GM13977 (cell line): Measurements from ENCODE around the gene SUOX.

ENCODE experiments used
- DNase-seq: peaks from one replicate; pipeline ENCODE4 v3.0.0; 2012; ENCODE audit warnings: low spot score
- CTCF ChIP-seq: IDR thresholded peaks from 2 replicates; pipeline ENCODE4 v1.5.1; 2012; ENCODE audit warnings: mild to moderate bottlenecking, control low read depth; ENCODE audit not compliant: insufficient read depth; ENCODE audit errors: extremely low read depth, missing control alignments
- in situ Hi-C: fragments of 300-500 bp; cut with MboI; formaldehyde crosslinking; loops from one replicate; pipeline ENCODE4 v1.12.0; 2022; ENCODE audit warnings: low sequenced_read_pairs, low pct_unique_long_range_greater_than_20kb, mixed read lengths, inconsistent platforms; ENCODE audit not compliant: unreplicated experiment

The SUOX gene

GRCh38 chr12:55996715-55997534 is at the start of gene SUOX:
SUOX (plus strand) TSS chr12:55997276; CDS start chr12:56002222, 4,946 bp downstream.
- in situ Hi-C loops, result no loop called here
- no peak for TF ChIP-seq CTCF
- peak; percentile 98 for DNase-seq

- no peak for TF ChIP-seq CTCF
- no peak for DNase-seq
- in situ Hi-C loops, result no loop called here
Observed at GRCh38 chr12:55955344-55955743, 41.7 kb upstream of the SUOX start.

DNA sequence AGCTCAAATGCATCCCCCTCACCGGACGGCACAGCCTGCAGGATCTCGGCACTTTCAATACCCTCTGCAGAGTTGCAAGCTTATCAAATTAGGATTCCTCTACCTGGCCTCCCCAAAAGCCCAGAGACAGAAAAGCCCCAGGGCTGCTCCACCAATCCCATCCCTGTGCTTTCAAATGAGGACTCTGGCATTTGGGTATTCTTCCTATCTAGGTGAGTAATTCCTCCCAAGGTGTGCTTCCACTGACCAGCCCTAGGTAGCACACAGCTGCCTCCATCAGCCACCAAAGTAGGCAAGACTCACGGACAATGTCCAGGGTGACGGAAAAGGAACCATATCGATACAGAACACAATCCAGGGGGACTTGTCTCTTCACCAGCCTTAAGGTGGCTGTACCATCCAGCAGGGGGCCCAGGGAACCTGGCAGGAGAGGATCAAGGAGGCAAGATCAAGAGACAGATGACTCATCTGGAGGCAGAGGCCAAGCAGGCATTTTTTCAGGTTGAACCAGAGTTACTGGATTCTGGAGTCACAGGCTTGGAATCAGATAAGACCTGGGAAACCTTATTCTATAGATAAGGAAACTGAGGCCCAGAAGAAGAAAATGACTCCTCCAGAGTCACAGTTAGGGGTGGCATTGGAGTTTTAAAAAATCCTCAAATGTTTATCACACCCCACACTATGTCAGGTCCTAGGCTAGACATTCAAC is 41.1 kb upstream of the SUOX start:
- DNase-seq, result no peak
- peak; percentile 41 for TF ChIP-seq CTCF
- in situ Hi-C loops, result no loop called here

DNA sequence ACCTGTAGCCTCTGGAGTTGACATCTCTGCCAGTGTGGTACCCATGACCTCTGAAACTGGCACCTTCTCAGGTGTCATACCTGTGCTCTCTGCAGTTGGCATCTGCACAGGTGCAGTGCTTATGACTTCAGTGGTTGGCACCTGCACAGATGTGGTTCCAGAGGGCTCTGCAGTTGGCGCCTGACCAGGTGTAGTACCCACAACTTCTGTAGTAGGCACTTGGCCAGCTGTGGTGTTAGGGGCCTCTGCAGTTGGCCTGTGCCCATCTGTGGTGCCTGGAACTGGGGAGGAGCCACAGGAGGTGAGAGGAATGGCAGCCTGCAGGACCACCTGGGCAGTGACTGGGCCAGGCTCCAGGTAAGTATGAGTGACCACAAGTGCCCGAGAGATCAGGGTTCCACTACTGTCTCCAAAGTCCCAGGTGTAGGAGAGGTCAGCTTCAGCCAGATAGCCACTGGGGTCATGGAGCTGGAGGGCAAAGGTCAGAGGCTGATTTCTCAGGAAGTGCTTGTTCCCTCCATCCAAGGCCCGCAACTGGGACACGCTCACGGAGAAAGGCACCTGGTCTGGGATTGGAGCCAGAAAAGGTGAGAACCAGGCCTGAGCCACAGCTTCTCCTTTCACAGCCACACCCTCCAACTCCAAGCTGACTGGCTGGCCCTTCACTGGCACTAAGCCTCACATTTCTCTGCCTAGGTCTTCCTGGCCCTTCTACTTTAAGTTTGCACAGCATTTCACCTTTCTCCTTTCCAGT is 39.8 kb upstream of the SUOX start:
- in situ Hi-C loops, result no loop called here
- no peak for TF ChIP-seq CTCF
- no peak for DNase-seq

GRCh38 chr12:55963760-55964159 is 33.3 kb upstream of the SUOX start:
- DNase-seq, result no peak
- in situ Hi-C loops, result no loop called here
- no peak for TF ChIP-seq CTCF

GRCh38 chr12:55965240-55965639 is 31.8 kb upstream of the SUOX start:
- in situ Hi-C loops, result no loop called here
- TF ChIP-seq CTCF, result no peak
- no peak for DNase-seq
